IPS DF 6.9 (cell line): ENCODE results near the gene FBXO45.
"Not testable (repeated sequence)": the region's sequence is repeated elsewhere in the genome, so short reads cannot be mapped to it uniquely, and the experiment has no call there.

ENCODE experiments used
- DNase-seq: peaks from one replicate; pipeline ENCODE4 v3.0.0-alpha.2; 2013; ENCODE audit warnings: low read depth, low spot score
- H3K27ac ChIP-seq: one replicate; pipeline ENCODE4 v1.5.1; 2013; ENCODE audit warnings: low read length, control low read depth
- H3K27me3 ChIP-seq: 2 replicates; pipeline ENCODE4 v1.6.1; 2013; ENCODE audit warnings: mild to moderate bottlenecking, low read length; ENCODE audit not compliant: control insufficient read depth, insufficient read depth
- H3K36me3 ChIP-seq: 2 replicates; pipeline ENCODE4 v1.6.1; 2013; ENCODE audit warnings: low read length; ENCODE audit not compliant: control insufficient read depth, insufficient read depth
- H3K4me1 ChIP-seq: 2 replicates; pipeline ENCODE4 v1.6.1; 2013; ENCODE audit warnings: low read length; ENCODE audit not compliant: control insufficient read depth, insufficient read depth
- H3K4me3 ChIP-seq: 2 replicates; pipeline ENCODE4 v1.5.1; 2013; ENCODE audit warnings: mild to moderate bottlenecking, low read length
- H3K9me3 ChIP-seq: 2 replicates; pipeline ENCODE4 v1.6.1; 2013; ENCODE audit warnings: low read length, inconsistent platforms; ENCODE audit not compliant: control insufficient read depth, insufficient read depth
- WGBS: extraction: QIAGEN DNeasy Blood & Tissue Kit; methylation state at CpG from one replicate; pipeline ENCODE4 v1.1.7; 2013; ENCODE audit warnings: mixed read lengths, missing lambda C conversion rate; ENCODE audit not compliant: insufficient read length, insufficient coverage; 5-methylcytosine and 5-hydroxymethylcytosine counted together

Gene FBXO45, protein sequence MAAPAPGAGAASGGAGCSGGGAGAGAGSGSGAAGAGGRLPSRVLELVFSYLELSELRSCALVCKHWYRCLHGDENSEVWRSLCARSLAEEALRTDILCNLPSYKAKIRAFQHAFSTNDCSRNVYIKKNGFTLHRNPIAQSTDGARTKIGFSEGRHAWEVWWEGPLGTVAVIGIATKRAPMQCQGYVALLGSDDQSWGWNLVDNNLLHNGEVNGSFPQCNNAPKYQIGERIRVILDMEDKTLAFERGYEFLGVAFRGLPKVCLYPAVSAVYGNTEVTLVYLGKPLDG

DNA sequence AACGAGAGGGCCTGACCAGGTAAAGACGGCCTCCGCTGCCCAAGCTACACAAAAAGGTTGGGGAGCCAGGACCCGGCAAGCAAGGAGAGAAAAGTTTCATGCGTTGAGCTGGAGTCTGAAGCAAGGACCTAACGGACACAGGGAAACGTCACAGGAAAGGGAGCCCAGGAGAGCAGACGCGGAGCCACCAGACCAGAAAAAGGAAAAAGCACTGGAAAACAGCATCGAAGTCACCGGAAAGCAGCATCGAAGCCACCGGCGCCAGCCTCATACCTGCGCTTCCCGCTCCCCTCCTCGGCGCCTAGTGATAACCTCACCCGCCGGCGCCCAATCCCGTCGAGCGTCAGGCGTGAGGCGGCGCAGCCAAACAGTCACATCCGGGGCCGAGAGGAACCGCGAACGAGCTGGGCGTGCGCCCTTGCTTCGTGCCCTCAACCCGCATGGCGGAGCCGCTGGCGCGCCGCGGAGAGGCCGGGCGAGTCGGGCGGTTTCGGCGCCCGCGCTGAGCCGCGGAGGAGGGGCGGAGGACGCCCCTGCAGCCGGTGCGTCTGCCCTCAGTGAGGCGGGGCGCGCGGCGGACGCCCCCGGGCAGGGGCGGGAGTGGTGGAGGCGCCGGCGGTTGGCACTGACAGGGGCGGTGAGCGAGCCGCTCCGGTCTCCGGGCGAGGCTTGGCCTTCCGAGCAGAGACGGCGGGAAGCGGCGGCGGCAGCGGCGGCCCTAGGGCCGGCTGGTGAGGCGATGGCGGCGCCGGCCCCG is at the start of gene FBXO45, which contains the start of gene WDR53:
TSS of gene FBXO45 (plus strand) at position 415 of the 757 bp plus-strand sequence. CDS start at position 740, 325 bp downstream.
TSS of gene WDR53 (minus strand) at position 309 of the 757 bp plus-strand sequence. CDS start 7,079 bp downstream, outside the sequence.
- peak; percentile 85 for DNase-seq
- Histone ChIP-seq H3K9me3 (no peaks in the 10 kb centered on the region), H3K4me3 (peak within 1 kb of the TSS; percentile 88), H3K27me3 (no peaks in the 10 kb centered on the region), H3K27ac (no peak within 1 kb of the TSS), H3K36me3 (no peaks in the 10 kb centered on the region), H3K4me1 (no peaks in the 10 kb centered on the region)
- no CpG with 5 or more reads among the region's 87 CpGs for WGBS

DNA sequence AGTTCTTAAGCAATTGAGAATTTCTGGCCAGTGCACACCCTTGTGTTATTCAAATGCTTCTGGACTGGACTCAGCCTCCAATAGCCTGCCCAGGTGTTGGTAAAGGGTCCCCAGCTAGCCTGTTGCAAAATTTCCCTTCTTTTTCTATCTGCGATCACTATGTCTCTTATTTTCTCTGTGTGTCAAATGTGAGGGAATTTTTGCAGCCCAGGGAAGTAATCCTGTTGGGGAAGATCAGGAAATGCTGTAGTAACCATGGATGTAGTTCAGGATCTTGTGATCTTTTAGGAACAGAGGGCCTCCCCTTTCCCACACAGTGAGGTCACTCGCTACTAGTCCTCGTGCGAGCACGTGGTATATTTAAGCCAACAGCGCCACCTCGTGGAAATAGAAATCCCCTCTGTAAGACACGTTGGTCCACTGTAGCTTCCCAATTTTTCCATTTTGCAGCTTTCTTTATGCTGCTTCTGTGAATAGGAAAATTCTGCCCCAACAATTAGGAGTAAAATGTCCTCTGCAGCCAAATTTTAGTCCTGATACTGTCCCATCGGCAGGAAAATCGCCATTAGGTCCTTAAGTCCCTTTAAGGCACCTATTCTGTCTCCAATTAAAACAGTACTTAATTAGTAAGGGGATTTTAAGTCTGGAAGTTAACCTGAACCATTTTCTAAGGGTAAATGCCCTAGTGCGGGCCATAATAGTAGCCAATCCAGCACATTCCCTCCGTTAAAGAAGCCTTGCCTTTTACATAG is 49.3 kb upstream of the FBXO45 start:
- H3K4me3 ChIP-seq = no peak overlapping the region
- no peak overlapping the region for H3K27ac ChIP-seq
- no peak for DNase-seq
- no CpG with 5 or more reads among the region's 12 CpGs for WGBS
- H3K4me1 ChIP-seq = no peaks in the 10 kb centered on the region
- H3K9me3 ChIP-seq = peaks cover 13% of the 10 kb centered on the region
- H3K36me3 ChIP-seq = no peaks in the 10 kb centered on the region
- no peaks in the 10 kb centered on the region for H3K27me3 ChIP-seq

DNA sequence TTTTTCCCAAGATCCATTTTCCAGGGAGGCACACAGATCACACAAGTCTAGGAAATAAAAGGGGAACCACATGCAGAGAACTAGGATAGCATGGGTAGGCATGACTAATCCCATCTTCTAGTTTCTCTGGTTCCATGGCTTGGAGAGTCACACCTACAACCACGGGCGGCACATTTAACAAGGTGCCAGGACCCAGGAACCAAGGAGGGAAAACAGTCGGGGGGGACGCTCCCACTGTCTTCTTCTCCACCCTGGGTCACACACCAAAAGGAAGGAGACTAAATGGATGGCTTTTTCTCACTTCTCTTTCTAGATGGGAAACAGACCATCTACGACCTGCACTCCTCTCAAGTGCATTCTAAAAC is 48.8 kb upstream of the FBXO45 start:
- Histone ChIP-seq H3K4me1 (no peaks in the 10 kb centered on the region), H3K9me3 (peaks cover 13% of the 10 kb centered on the region), H3K4me3 (no peak overlapping the region), H3K36me3 (no peaks in the 10 kb centered on the region), H3K27ac (no peak overlapping the region), H3K27me3 (no peaks in the 10 kb centered on the region)
- WGBS = no CpG with 5 or more reads among the region's 5 CpGs
- no peak for DNase-seq

DNA sequence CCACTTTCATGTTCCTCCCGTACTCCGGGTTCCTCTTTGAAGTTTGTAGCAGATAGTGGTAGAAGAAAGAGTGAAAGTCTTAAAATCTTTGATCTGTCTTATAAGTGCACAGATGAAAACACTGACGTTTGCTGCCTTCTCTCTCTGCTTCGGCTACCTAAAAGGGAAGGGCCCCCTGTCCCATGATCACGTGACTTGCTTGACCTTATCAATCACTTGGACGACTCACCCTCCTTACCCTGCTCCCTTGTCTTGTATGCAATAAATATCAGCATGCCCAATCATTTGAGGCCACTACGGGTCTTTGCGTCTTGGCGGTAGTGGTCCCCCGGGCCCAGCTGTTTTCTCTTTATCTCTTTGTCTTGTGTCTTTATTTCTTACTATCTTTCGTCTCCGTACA is 47.2 kb upstream of the FBXO45 start:
- not testable (repeated sequence) for H3K4me3 ChIP-seq, H3K27ac ChIP-seq, H3K4me1 ChIP-seq, DNase-seq, H3K36me3 ChIP-seq, H3K27me3 ChIP-seq
- WGBS = no CpG with 5 or more reads among the region's 12 CpGs
- peaks cover 13% of the 10 kb centered on the region for H3K9me3 ChIP-seq

DNA sequence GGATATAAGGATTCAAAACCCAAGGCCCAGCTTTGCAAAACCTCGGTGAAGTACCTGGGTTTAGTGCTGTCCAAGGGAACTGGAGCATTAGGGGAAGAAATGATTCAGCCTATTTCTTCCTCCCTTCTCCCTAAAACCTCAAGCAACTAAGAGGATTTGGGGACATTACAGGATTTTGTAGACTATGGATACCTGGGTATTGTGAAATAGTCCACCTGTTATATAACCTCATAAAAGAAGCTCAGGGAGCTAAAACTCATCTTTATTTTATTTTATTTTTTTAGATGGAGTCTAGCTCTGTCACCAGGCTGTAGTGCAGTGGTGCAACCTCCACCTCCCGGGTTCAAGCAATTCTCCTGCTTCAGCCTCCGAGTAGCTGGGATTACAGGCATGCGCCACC is 44.6 kb upstream of the FBXO45 start:
- H3K9me3 ChIP-seq = peaks cover 9% of the 10 kb centered on the region
- 0 out of 2 replicates have a peak, but pooled peaks cover 2% of the 10 kb centered on the region for H3K4me1 ChIP-seq
- no peak for DNase-seq
- H3K36me3 ChIP-seq = no peaks in the 10 kb centered on the region
- no peaks in the 10 kb centered on the region for H3K27me3 ChIP-seq
- H3K4me3 ChIP-seq = no peak overlapping the region
- no CpG with 5 or more reads among the region's 4 CpGs for WGBS
- no peak overlapping the region for H3K27ac ChIP-seq

DNA sequence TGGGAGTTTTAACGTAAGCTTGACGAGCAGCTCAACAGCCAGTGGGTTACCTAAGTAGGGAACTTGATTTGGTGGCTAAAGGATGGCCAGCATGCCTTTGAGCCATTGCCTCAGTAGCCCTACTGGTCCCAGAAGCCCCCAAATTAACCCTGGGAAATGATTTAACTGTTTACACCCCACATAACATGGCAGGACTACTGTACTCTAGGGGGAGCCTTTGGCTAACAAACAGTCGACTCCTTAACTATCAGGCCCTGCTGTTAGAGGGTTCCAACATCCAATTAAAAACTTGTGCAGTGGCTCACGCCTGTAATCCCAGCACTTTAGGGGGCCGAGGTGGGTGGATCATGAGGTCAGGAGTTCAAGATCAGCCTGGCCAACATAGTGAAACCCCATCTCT is 43.9 kb upstream of the FBXO45 start:
- Histone ChIP-seq H3K9me3 (peaks cover 8% of the 10 kb centered on the region), H3K27me3 (no peaks in the 10 kb centered on the region), H3K4me3 (no peak overlapping the region), H3K36me3 (no peaks in the 10 kb centered on the region), H3K4me1 (0 out of 2 replicates have a peak, but pooled peaks cover 2% of the 10 kb centered on the region), H3K27ac (no peak overlapping the region)
- WGBS = no CpG with 5 or more reads among the region's 5 CpGs
- DNase-seq = no peak

DNA sequence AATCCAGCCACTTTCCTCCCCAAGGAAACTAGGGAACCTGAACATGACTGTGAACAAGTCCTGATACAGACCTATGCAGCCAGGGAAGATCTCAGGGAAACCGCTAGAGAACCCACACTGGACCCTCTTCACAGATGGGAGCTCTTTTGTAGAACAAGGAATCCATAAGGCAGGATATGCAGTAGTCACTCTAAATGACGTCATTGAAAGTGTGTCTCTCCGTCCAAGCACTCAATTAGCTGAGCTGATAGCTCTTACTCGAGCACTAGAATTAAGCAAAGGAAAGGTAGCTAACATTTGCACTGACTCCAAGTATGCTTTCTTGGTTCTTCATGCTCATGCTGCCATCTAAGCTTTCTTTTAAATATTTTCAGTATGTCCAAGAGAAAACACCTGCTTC is 43.3 kb upstream of the FBXO45 start:
- no peaks in the 10 kb centered on the region for H3K36me3 ChIP-seq
- H3K27me3 ChIP-seq = no peaks in the 10 kb centered on the region
- peaks cover 2% of the 10 kb centered on the region for H3K9me3 ChIP-seq
- no peak overlapping the region for H3K4me3 ChIP-seq
- H3K27ac ChIP-seq = no peak overlapping the region
- 0 out of 2 replicates have a peak, but pooled peaks cover 2% of the 10 kb centered on the region for H3K4me1 ChIP-seq
- DNase-seq = no peak
- WGBS = no CpG with 5 or more reads among the region's 4 CpGs

DNA sequence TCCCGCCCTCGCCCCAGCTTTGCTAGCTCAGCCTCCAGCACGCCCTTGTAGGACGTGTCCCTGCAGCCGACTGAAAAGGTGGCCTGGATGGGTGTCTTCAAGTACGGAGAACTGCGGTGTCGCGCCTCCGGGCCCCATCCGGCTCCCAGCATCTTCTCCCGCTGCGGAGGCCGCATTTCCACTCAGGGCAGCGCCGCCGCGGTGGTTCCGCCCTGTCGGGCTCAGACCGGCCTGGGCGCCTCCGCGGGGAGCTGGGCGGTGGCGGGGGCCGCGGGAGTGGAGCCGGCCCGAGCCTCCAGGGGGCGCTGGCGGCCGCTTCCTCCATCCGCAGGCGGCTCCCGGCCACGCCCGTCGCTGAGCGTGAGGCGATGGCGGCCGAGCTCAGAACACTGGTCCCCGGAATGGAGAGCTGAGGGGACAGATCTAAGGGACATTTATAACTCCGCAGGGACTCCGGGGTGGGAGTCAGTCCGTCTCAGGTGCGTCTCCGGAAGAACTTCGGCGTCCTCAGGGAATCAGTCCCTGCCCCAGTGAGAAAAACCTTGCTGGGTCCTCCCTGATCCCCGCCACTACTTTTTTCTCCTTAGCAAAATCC is 39.7 kb upstream of the FBXO45 start:
- no CpG with 5 or more reads among the region's 52 CpGs for WGBS
- Histone ChIP-seq H3K9me3 (no peaks in the 10 kb centered on the region), H3K36me3 (no peaks in the 10 kb centered on the region), H3K4me3 (peak overlapping the region; percentile 51; the same call in 1 of the 2 replicates), H3K4me1 (0 out of 2 replicates have a peak, but pooled peaks cover 2% of the 10 kb centered on the region), H3K27me3 (no peaks in the 10 kb centered on the region), H3K27ac (no peak overlapping the region)
- no peak for DNase-seq

DNA sequence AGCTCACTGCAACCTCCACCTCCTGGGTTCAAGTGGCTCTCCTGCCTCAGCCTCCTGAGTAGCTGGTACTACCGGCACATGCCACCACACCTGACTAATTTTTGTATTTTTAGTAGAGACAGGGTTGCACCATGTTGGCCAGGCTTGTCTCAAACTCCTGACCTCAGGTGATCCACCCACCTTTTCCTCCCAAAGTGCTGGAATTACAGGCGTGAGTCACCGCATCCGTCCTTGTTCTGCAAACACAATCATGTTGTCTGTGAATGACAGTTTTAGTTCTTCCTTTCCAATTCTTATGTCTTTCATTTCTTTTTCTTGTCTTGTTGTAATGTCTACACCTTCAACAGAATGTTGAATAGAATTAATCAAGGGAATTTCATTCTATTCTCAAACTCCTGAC is 37.0 kb upstream of the FBXO45 start:
- H3K4me1 ChIP-seq = 0 out of 2 replicates have a peak, but pooled peaks cover 2% of the 10 kb centered on the region
- H3K9me3 ChIP-seq = no peaks in the 10 kb centered on the region
- WGBS = no CpG with 5 or more reads among the region's 4 CpGs
- no peak for DNase-seq
- H3K4me3 ChIP-seq = no peak overlapping the region
- no peaks in the 10 kb centered on the region for H3K36me3 ChIP-seq
- H3K27me3 ChIP-seq = no peaks in the 10 kb centered on the region
- no peak overlapping the region for H3K27ac ChIP-seq

DNA sequence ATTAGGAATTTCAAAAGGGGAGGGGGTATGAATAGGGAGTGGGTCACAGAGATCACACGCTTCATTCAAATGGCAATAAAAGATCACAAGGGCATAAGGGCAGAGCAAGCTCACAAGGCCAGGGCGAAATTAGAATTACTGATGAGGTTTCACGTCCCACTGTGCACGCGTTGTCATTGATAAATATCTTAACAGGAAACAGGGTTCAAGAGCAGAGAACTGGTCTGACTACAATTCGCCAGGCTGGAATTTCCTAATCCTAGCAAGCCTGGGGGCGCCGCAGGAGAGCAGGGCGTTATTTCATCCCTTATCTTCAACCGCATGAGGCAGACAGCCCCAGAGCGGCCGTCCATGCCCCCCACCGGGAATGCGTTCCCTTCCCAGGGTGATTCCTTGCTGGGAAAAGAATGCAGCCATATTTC is 35.2 kb upstream of the FBXO45 start:
- H3K4me1 ChIP-seq = 0 out of 2 replicates have a peak, but pooled peaks cover 2% of the 10 kb centered on the region
- H3K27me3 ChIP-seq = no peaks in the 10 kb centered on the region
- WGBS = no CpG with 5 or more reads among the region's 14 CpGs
- H3K9me3 ChIP-seq = no peaks in the 10 kb centered on the region
- H3K36me3 ChIP-seq = no peaks in the 10 kb centered on the region
- H3K4me3 ChIP-seq = no peak overlapping the region
- DNase-seq = no peak
- no peak overlapping the region for H3K27ac ChIP-seq
